Measurements from ENCODE around the gene LCN9.

GRCh38 chr9:135711881-135712280 is 48.8 kb downstream of the LCN9 start:
- no peak for TF ChIP-seq CTCF (conservative IDR thresholded peaks at IDR 0.05; ENCODE audit: low read depth in 2 of 2)
- no peak for TF ChIP-seq EZH2 (IDR thresholded peaks at IDR 0.05; ENCODE audit: low read depth, unreplicated experiment)
- no peak for TF ChIP-seq ZNF331 (CRISPR knock-in tag; IDR thresholded peaks at IDR 0.05; ENCODE audit: low read depth)
- TF ChIP-seq POLR2AphosphoS5 (IDR thresholded peaks at IDR 0.05; ENCODE audit: low read depth): no peak
- no peak for TF ChIP-seq JUNB (IDR thresholded peaks at IDR 0.05; ENCODE audit: unreplicated experiment)
- no peak for TF ChIP-seq EZH2phosphoT487 (IDR thresholded peaks at IDR 0.05; ENCODE audit: unreplicated experiment)
- no peak for TF ChIP-seq STAT1 (IDR thresholded peaks at IDR 0.05; ENCODE audit: unreplicated experiment)
- TF ChIP-seq NANOG (IDR thresholded peaks at IDR 0.05; ENCODE audit: borderline replicate concordance): no peak
- TF ChIP-seq REST (IDR thresholded peaks at IDR 0.05; ENCODE audit: unreplicated experiment): no peak
- no peak for TF ChIP-seq CREB1 (CRISPR knock-in tag; IDR thresholded peaks at IDR 0.05; ENCODE audit: low read depth)
- no peak for TF ChIP-seq ZNF114 (CRISPR knock-in tag; IDR thresholded peaks at IDR 0.05)
